ENCODE data around the gene SSBP3.
"Not testable (repeated sequence)": the region's sequence is repeated elsewhere in the genome, so short reads cannot be mapped to it uniquely, and the experiment has no call there.

The SSBP3 gene

DNA sequence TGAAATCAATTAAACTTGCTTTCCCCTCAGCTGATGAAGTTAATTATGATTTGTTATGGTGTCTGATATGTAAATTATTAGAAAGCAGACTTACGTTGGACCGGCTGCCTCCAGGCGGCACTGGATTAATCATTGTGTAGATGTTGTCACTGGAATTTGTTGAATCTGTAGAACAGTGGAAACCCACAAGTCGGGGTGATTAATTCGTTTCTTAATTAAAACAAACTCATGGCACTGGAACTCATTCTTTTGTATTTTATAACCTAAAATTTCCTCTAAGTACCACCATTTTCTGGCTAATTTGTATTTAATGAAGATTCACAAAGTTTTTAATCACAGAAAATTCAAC, 167.2 kb downstream of the SSBP3 start:
- DNase-seq = no peak

DNA sequence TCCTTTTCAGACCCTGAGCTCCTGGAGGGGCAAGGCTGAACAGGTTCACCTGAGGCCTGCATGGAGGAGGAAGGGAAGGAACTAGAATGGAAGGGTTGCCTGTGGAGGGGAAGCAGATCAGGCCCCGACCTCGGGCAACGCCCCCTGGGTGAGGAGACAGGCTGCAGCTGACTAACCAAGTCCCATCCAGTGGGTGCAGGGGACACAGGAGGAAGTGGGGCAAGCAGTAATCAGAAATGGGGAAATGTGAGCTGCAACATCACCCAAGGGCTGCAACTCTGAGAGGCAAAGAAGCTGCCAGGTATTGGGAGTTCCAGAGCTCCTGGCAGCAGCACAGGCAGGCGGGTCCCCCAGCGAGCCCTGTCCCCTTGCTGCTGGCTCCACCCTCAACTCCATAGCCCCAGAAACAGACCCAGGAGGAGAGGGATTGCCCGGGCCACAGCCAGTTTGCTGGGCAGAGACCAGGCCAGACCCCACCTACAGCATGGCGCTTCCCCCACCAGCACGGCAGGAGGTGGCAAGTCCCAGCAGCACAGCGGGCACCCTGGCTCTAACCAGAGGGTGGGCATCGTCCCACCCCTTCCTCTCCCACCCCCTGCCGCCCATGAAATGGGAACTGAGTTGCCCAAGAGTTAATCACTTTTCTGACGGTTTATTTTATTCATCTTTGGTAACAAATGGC, 167.7 kb downstream of the SSBP3 start:
- DNase-seq = no peak

DNA sequence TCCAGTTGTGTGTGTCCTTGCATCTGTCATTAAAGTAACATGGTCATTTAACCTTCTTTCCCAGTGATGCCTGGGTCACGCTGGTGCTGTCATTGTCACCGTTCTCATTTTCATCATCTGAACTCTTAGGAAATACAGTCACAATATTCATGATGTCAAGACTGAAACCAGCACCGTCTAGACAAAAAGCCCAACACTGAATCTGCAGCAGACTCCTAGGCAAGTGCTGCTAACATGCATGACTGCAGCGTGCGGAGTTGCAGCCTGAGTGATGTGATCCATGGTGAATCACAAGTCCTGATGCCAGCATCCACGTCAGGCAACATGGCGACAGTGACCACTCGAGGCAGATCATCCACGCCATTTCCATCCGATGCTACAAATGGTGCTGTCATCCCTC, 168.6 kb downstream of the SSBP3 start:
- no peak for DNase-seq

DNA sequence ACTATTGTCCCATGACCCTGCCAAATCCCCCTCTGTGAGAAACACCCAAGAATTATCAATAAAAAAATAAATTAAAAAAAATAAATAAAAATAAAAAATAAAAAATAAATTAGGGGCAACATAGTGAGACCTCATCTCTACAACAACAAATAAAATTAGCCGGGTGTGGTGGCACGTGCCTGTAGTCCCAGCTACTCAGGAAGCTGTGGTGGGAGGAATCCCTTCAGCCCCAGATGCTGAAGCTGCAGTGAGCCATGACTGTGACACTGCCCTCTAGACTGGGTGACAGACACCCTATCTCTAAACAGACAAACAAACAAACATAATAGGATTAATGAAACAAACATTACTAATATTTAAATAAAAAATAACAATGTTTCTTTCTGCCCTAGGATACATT, 171.9 kb downstream of the SSBP3 start:
- DNase-seq = no peak

DNA sequence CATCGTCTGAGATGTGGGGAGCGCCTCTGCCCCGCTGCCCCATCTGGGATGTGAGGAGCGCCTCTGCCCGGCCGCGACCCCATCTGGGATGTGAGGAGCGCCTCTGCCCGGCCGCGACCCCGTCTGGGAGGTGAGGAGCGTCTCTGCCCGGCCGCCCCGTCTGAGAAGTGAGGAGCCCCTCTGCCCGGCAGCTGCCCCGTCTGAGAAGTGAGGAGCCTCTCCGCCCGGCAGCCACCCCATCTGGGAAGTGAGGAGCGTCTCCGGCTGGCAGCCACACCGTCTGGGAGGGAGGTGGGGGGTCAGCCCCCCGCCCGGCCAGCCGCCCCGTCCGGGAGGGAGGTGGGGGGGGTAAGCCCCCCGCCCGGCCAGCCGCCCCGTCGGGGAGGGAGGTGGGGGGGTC, 173.0 kb downstream of the SSBP3 start:
- DNase-seq = not testable (repeated sequence)

DNA sequence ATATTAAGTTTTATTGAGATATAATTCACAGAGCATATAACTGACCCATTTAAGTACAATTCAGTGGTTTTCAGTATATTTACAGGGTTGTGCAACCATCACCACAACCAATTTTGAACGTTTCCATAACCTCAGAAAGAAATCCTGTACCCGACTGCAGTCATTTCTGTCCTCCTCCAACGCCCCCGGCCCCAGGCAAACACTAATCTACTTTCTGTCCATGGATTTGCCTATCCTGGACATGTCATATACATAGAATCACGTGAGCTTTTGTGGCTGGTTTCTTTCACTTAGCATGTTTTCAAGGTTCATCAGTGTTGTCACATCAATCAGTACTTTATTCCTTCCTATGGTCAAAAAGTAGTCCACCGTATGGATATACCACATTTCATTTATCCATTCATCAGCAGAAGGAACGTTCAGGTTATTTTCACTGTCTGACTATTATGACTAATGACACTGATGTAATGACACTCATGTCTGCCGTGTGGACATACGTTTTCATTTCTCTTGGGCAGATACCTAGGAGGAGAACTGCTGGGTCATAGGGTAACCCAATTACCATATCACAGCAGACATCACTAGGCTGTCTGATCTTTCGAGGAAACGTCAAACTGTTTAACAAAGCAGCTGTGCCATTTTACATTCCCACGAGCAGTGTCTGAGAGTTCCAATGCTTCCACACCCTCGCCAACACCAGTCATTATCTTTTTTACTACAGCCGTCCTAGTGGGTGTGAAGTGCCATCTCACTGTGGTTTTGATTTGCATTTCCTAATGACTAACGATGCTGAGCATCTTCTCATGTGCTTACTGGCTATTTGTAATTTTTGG, 175.5 kb downstream of the SSBP3 start:
- peak; percentile 71 for DNase-seq

DNA sequence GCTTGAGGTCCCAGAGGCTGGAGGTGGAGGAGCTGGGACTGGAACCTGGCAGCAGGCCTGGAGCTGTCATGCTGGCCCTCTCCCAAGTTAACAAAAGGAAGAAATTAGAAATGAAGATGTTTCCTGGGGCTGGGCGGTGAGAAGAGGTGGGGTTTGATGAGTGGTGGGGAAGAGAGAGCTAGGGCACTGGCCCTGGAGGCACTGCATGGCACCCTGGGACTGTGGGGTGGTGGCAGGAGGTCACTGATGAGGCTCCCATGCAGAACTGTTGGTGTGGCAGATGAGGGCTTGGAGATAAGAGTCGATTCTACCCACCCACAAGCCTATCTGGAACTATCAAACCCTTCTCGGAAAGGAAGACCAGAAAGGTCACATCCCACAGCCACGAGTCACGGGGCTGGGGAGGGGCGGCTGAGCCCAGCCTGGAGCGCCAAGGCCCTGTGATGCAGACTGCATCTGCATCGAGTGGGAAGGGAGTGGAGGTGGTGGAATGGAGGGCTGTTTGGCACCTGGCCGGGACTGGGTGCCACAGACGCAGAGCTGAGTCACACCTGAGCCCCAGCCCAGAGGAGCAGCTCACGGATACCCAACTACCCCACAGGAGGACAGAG, 176.8 kb downstream of the SSBP3 start:
- DNase-seq = peak; percentile 40

DNA sequence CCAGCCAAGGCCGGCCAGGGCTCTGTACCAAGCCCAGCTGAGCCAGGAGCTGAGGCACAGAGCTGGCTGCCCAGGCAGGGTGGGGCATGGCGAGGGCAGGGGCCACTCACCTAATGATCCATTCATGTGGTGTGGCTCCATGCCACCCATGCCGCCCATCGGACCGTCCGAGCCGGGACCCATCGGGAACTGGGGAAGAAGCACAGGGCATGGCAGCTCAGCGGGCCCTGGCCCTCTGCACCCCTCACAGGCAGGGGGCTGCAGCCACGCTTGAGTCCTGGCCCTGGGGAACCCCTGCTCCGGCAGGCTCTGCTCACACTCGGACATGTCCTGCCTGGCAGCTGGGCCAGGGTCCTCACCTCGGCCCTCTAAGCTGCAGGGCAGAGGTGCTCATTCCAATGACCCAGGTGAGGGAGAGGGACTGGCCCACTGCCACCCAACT, 177.5 kb downstream of the SSBP3 start:
- no peak for DNase-seq

DNA sequence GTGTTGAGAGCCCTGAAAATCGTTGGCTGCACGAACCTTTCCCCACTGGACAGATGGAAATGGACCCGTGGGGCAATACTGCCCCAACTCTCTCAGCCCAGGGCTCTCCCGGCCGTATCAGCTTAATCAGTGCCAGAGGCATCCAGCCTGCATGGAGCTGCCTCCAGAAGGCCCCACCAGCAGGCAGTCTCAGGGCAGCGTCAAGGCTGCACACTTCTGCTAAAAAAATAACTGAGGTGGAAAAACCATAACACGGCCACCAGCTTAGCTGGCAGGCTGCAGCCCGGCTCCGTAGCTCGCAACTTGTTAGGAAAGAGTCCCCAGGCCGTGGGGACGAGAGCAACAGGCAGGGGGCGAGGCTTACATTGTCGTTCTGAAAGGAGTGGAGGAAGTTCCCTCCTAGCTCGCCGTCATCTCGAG, 178.3 kb downstream of the SSBP3 start:
- DNase-seq = no peak

DNA sequence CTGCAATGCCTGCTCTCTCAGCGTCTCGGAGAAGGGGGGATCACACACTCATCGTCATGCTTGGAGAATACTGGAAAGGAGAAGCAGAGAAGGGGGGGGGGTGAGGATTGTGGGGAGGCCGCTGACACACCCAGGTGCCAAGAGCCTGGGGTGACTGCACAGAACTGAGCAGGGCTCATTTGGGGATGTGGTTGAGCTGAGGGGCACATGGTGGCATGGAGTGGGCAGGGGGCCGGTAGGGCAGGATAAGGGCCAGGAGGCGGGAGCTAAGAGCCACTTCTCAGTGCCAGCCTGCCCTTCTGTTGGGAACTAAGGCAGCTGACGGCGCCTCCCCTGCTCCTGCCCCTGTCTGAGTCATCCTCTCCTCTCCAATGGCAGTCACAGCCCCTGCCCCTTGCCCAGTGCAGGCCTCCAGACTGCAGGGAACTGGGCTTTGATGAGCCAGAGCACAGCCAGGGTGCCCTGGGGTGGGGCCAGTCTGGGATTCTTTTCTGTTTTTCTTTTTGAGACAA, 179.0 kb downstream of the SSBP3 start:
- no peak for DNase-seq

DNA sequence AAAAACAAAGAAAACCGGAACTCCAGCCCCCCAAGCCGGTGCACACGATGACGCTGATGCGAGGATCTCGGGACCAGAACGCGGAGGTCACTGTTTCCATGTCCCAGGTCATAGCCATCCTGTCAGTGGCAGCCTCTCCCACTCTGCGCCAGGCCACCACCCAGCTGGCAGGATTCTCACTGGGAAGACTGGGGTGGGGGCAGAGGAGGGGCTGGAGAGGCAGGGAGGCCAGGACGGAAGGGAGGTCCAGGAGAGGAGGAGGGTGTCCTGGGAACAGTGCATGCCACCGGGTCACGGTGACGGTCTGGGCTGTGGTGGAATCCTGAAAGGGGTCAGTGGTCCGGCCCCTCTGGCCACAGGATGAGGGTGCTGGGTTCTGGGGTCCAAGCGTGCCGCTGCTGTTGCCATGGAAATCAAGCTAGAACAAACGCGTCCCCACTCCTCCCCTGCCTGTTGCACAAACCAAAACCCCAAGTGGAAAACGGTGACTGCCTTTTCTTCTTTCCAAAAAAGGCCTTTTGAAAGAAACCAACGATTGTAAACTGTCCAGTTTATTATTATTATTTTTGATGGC, 180.1 kb downstream of the SSBP3 start:
- no peak for DNase-seq

DNA sequence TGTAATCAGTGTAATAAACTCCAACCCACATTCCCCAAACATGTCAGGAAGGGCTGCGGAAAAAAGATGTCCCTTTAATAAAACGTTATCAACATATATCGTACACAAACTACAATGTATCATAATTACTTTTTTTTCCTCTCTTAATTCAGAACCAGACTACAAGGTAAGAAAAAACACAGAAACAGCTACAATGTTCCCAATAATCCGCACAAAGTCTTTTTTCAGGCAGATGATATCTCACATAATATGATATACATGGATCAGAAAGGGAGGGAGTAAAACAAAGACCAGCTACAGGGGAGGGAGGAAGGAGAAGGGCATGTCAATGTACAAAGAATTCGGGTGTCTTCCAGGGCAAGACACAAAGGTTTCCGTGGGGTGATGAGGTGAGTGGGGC, 180.8 kb downstream of the SSBP3 start:
- no peak for DNase-seq

DNA sequence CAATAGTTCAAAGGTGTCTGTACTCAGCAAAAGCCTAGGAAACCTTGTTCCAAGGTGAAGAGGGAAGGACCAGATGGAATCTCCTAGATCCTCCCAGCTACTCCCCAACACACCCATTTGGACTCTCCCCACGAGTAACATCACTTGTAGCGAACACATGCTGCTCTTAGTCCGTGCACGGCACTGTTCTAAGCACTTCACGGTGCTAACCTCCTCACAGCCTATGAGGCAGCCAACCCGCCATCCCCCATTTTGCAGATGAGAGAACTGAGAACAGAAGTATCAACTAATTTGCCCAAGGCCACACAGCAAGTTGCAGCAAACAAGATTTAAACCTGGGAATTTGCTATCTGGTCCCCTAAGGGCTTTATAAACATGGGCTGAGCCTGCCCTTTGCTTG, 182.0 kb downstream of the SSBP3 start:
- no peak for DNase-seq

DNA sequence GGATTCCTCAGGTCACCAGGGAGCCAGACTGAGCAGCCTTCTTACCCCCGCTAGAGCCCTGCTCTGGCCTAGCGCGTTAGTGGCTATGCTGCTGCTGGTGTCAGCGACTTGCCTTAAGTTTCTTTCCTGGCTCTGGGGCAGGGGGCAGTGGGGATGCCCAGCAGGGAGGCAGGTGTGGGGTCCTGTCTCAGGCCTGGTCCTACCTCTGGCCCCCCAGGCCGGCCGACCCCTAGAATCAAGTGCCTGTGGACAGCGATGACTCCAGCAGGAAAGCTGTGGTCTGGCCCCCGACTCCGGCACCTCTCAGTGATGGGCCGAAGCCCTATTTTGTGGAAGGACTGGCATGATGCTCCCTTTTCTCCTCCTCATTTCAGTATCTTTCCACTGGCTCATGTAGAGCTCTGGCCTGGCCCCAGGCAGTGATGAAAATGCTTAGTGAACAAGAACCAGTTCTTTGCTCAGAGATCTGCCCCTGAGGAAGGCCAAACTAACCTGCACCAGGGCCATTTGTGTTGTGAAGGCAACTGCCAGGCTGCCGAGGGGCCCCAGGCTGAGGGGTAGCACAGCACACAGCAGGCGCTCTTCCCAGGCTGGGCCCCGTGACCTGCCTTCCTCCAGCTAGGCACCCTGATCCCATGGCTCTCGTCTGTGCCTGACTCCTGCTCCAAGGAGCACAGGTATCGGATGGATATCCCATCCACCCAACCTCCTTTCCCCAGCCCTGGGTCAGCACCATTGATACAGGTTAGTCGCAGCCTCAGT, 182.6 kb downstream of the SSBP3 start:
- no peak for DNase-seq

DNA sequence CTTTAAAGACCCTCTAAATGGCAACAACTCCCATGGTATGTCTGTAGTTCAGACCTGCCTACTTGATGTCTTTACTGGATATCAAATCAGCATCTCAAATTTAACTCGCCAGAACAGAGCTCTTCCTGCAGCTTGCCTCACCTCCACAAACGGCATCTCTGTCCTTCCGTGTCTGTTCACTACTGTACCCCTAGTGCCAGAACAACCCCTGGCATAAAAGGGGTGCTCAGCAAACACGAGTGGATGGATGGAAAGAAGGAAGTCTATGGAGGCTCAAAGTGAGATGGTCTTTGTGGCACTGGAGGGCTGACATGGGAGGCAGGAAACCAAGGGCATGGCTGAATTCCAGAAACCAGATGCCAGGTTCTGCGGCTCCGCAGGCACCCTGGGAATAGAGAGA, 183.5 kb downstream of the SSBP3 start:
- no peak for DNase-seq

DNA sequence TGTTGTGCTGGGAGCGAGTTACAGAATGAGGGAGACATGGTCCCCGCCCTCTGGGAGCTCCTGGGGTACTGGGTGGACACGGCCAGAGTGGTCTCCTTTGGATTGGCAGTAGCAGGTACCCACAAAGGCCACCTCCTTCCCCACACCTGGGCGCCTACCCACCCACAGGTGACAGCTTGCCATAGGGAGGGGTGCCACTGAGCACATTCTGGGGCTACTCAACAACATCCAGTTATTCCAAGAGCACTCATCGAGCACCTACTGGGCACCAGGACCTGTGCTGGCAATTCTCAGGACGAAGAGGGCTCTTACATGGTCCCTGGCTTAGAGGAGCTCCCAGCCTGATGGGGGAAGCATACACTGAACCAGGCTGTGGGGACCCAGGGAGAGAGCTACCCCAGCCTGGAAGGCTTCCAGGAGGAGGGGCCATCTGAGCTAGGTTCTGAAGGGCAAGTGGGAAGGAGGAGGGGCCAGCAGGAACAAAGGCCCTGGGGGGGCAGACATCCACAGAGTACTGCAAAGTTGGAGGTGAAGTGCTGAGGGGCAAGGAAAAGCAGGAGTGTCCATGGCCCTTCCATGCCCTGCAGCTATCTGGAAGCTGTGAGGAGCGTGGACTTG, 184.2 kb downstream of the SSBP3 start:
- DNase-seq = no peak

DNA sequence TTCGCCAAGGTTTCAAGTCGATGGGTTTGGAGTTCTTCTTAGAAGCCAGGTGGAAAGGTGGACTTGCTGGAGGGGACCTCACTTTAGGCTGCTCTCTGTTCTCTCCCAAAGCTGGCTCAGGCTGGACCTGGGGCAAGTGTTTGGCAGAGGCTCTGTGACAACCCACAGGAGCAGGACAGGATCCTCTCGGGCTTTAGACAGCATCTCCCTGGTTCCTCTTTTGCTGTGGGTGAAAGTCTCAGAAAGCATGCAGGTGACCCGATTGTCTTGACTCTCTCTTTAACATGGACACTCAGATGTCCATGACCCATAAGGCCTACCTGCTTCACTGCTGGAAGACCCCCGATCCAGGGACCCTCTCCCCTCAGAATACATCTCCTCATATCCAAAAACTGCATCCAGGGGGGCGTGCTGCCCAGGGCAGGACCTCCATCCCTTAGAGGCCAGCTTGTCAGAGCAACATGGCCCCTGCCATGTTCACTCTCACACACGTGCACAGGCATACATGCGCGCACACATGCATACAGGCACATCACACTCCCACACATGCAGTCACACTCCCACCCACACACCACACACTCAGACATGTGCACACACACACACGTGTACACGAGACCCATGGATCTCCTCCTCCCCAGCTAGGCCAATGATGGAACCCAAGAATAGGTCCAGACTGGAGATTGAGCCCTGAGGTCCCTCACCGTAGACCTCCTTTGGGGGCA, 184.9 kb downstream of the SSBP3 start:
- DNase-seq = no peak

DNA sequence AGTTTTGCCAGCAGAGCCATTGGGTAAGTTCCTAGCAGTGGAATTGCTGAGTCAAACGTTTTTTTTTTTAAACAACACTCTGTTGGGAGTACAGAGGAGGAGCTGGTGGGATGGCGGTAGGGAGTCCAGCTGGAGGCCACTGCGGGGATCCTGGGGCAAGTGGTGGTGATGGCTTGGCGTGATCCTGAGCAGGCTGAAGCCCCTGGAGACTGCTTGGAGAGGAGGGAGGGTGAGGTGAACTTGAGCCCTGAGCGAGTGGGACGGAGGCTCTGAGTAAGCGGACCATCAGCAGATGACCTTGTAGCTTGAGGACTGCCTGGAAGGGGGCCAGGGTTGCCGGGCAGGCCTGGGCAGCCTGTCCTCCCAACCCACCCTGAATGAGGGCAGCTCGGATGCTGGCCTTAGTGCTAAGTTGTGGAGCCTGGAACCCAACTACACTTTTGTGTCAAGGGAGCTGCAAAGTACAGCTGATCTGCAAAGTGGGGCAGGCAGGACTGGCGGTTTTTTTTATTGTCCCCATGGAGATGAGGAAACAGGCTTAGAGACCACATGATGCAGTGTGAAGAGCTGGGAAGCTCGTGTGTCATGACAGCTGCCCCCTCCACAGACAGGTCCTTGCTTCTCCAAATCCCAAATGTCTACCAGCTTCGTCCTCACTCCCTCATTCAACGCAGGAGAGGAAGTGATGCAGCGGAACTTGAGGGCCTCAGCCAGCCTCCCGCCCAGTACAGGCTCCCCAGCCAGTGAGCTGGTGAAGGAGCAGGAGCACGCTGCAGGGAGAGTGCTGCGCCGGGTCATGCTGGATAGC, 186.0 kb downstream of the SSBP3 start:
- no peak for DNase-seq

DNA sequence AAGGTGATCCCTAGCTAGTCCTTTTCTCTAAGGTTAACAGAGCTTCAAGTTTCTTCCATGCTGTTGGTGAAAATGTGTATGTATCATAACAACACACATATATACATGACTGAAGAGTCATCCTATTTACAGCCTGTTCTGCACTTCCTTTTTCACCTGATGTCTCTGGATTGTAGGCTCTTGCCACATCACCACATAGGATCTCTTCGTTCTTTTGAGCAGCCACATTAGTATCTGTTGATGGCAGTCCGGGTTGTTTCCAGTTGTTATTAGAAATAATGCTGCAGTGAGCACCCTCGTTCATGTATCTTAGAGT, 186.5 kb downstream of the SSBP3 start:
- no peak for DNase-seq

DNA sequence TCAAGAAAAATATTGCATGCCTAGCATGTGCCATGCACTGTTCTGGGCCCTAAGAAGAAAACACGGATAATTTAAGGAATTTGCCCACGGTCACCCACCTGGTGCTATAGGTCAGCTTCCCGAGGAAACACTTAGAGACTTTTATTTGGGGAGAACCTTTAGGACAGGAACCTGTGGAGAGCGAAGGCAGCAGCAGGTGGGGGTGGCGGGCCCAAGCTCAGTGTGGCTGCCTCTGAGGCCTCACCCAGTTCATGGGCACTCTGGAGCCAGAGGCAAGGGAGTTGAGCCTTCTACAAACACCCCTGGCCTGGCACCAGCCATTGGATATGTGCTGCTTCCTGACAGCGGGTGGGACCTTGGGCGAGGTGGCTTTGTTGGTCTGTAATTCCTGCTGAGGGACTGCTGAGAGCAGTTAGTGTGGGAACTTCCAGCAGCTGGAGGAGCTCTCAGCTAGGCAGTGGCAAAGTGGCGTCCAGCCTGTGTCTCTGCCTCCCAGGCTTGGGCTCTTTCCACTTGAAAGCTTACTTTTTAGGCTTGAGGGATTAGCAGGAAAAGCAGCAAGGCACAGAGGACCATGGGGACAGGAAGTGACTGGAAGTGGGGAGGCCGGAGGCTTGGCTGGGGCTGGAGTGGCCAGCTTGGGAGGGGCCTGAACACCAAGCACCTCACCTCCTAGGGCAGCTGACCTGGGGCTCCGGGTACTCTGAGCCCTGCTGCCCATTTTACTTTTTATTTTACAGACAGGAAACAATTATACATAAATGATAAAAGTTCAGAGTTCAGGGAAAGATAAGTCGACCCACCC, 187.1 kb downstream of the SSBP3 start:
- no peak for DNase-seq

Measured in stimulated activated naive CD4-positive, alpha-beta T cell treated with Interleukin-2 at 50 U/mL for 16 hours (primary cell).